ENCODE results near the gene SMG7. TPM values are rescaled to one million over a fixed set of nuclear protein-coding genes. Genes with fewer than 3 reads are reported as not detected.
A peak's percentile ranks its signal among the peaks of the same experiment; 100 is the strongest.

SMG7 gene
- total and polyA plus RNA-seq, 10 of the 15 experiments (the other 5 are each of a cell fraction or from before 2014, with no cell fraction given): 9.5 to 65.4 (median 42.7) TPM

GRCh38 chr1:183553764-183554163 lies 81.5 kb downstream of the SMG7 start:
- 86% methylated on average over 3 of the region's 3 CpGs for WGBS (ENCODE audit: insufficient coverage, insufficient replicate concordance, low lambda C conversion rate, missing lambda C conversion rate)
- Histone ChIP-seq H3K4me3 (no peak overlapping the region), H4K20me1 (ENCODE audit: control insufficient read depth, insufficient read depth) (no peaks in the 10 kb centered on the region), H3K9me3 (replicated peaks; ENCODE audit: control insufficient read depth, insufficient read depth, low read length) (no peaks in the 10 kb centered on the region), H3K27me3 (replicated peaks in 1 of 2; ENCODE audit: control insufficient read depth in 2 of 2, insufficient read depth in 2 of 2, low read length in 1 of 2) (no peaks in the 10 kb centered on the region), H2AFZ (ENCODE audit: control insufficient read depth, low read depth, low read length) (no peak overlapping the region), H3K36me3 (ENCODE audit: control insufficient read depth in 2 of 2, insufficient read depth in 2 of 2, low read length in 1 of 2) (peaks cover 16 to 46% of the 10 kb centered on the region in 2 experiments), H3K4me2 (ENCODE audit: control insufficient read depth, insufficient read depth) (no peak overlapping the region), H3K79me2 (ENCODE audit: control insufficient read depth, insufficient read depth, low read length) (no peaks in the 10 kb centered on the region), H3K9ac (ENCODE audit: control insufficient read depth, insufficient read depth, low read length) (no peak overlapping the region), H3K4me1 (ENCODE audit: control insufficient read depth, insufficient read depth, low read length) (no peaks in the 10 kb centered on the region; the same call in 1 of the 2 replicates), H3K27ac (ENCODE audit: control insufficient read depth, insufficient read depth) (no peak overlapping the region)
- ChIA-PET SMC1A (ENCODE audit: uncharacterized antibody, unreplicated experiment) (interaction anchor here (0.5 to 2.5 kb wide), 7 partner anchors 9 to 360 kb away, joined by 3 to 10 read pairs (median 4); partner anchors contain the start of gene NCF2), POLR2A (interaction anchor here (0.6 kb wide), 1 partner anchor 27 kb away, joined by 5 read pairs; no protein-coding TSS in a partner anchor), CTCF (interaction anchor here (0.7 to 1.5 kb wide), 5 partner anchors 9 to 51 kb away, joined by 3 to 6 read pairs (median 3); no protein-coding TSS in a partner anchor), RAD21 (ENCODE audit: unreplicated experiment) (interaction anchor here (1.2 to 2.5 kb wide), 2 partner anchors 35 to 45 kb away, joined by 4 to 5 read pairs; no protein-coding TSS in a partner anchor)
- no peak for ATAC-seq
- intact Hi-C loops (cut with micrococcal nuclease; ENCODE audit: unreplicated experiment): loop anchor here (2.0 kb wide), 1 partner anchor 69 kb away; no protein-coding TSS in a partner anchor
- no peak for FAIRE-seq
- in situ Hi-C loops (cut with MboI): no loop called here
- no peak for DNase-seq (ENCODE audit: low read depth, low spot score)
- BruUV-seq (replicated peaks): no TSS peak
- TF ChIP-seq SMAD5 (IDR thresholded peaks at IDR 0.05; ENCODE audit: low read depth) (peak; percentile 41; the same call in 1 of the 2 replicates), TARDBP (IDR thresholded peaks at IDR 0.05; ENCODE audit: borderline replicate concordance) (no peak)

GRCh38 chr1:183554577-183554976 lies 82.3 kb downstream of the SMG7 start:
- no peaks in the 10 kb centered on the region for H3K79me2 ChIP-seq (ENCODE audit: control insufficient read depth, insufficient read depth, low read length)
- ATAC-seq (peak; percentile 17; the same call in 1 of the 3 replicates), FAIRE-seq (no peak), DNase-seq (ENCODE audit: low read depth, low spot score) (no peak)
- H3K4me3 ChIP-seq: no peak overlapping the region
- no peak overlapping the region for H2AFZ ChIP-seq (ENCODE audit: control insufficient read depth, low read depth, low read length)
- POLR2A ChIA-PET: no interaction called here
- no TSS peak for BruUV-seq (replicated peaks)
- no peaks in the 10 kb centered on the region for H3K27me3 ChIP-seq (replicated peaks in 1 of 2; ENCODE audit: control insufficient read depth in 2 of 2, insufficient read depth in 2 of 2, low read length in 1 of 2)
- H3K9ac ChIP-seq (ENCODE audit: control insufficient read depth, insufficient read depth, low read length): no peak overlapping the region
- intact Hi-C loops (cut with micrococcal nuclease; ENCODE audit: unreplicated experiment) (no loop called here), in situ Hi-C loops (cut with MboI) (no loop called here)
- H3K9me3 ChIP-seq (replicated peaks; ENCODE audit: control insufficient read depth, insufficient read depth, low read length): no peaks in the 10 kb centered on the region
- H3K27ac ChIP-seq (ENCODE audit: control insufficient read depth, insufficient read depth): no peak overlapping the region
- SMC1A ChIA-PET (ENCODE audit: uncharacterized antibody, unreplicated experiment): interaction anchor here (0.9 to 2.5 kb wide), 7 partner anchors 8 to 79 kb away, joined by 3 to 10 read pairs (median 4); partner anchors contain the start of gene NCF2
- RAD21 ChIA-PET (ENCODE audit: unreplicated experiment): interaction anchor here (1.2 to 2.5 kb wide), 2 partner anchors 34 to 44 kb away, joined by 4 to 5 read pairs; no protein-coding TSS in a partner anchor
- H4K20me1 ChIP-seq (ENCODE audit: control insufficient read depth, insufficient read depth): no peaks in the 10 kb centered on the region
- peaks cover 16 to 45% of the 10 kb centered on the region in 2 experiments for H3K36me3 ChIP-seq (ENCODE audit: control insufficient read depth in 2 of 2, insufficient read depth in 2 of 2, low read length in 1 of 2)
- H3K4me1 ChIP-seq (ENCODE audit: control insufficient read depth, insufficient read depth, low read length): no peaks in the 10 kb centered on the region; the same call in 1 of the 2 replicates
- H3K4me2 ChIP-seq (ENCODE audit: control insufficient read depth, insufficient read depth): no peak overlapping the region
- no peak for TF ChIP-seq MTA3 (IDR thresholded peaks at IDR 0.05; ENCODE audit: borderline replicate concordance, low read length)
- no peak for TF ChIP-seq TARDBP (IDR thresholded peaks at IDR 0.05; ENCODE audit: borderline replicate concordance)
- TF ChIP-seq MEF2B (IDR thresholded peaks at IDR 0.05; ENCODE audit: partially characterized antibody, poor library complexity, severe bottlenecking): no peak
- TF ChIP-seq ZNF274 (IDR thresholded peaks at IDR 0.05; ENCODE audit: insufficient read depth, insufficient read length): no peak
- no peak for TF ChIP-seq NR2C1 (IDR thresholded peaks at IDR 0.05)
- peak; percentile 51; the same call in 1 of the 2 replicates for TF ChIP-seq SPI1 (IDR thresholded peaks at IDR 0.05; ENCODE audit: borderline replicate concordance, insufficient read depth, low read depth, low read length)
- no peak for TF ChIP-seq ETV6 (conservative IDR thresholded peaks at IDR 0.05 in 1 of 2, IDR thresholded peaks at IDR 0.05 in 1 of 2; ENCODE audit: borderline replicate concordance in 1 of 2, low read depth in 1 of 2)
- CTCF ChIA-PET: interaction anchor here (0.8 to 1.5 kb wide), 6 partner anchors 8 to 52 kb away, joined by 3 to 6 read pairs (median 3); no protein-coding TSS in a partner anchor
- WGBS (ENCODE audit: insufficient coverage, insufficient replicate concordance, low lambda C conversion rate, missing lambda C conversion rate): 50% methylated on average over 3 of the region's 3 CpGs

Data from GM12878 (cell line).